ENCODE results near the gene LRRC8D.

DNA sequence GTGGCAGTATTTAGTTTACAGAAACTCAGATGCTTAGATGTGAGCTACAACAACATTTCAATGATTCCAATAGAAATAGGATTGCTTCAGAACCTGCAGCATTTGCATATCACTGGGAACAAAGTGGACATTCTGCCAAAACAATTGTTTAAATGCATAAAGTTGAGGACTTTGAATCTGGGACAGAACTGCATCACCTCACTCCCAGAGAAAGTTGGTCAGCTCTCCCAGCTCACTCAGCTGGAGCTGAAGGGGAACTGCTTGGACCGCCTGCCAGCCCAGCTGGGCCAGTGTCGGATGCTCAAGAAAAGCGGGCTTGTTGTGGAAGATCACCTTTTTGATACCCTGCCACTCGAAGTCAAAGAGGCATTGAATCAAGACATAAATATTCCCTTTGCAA lies 114.4 kb downstream of the LRRC8D start:
- TF ChIP-seq, protein P1, sequence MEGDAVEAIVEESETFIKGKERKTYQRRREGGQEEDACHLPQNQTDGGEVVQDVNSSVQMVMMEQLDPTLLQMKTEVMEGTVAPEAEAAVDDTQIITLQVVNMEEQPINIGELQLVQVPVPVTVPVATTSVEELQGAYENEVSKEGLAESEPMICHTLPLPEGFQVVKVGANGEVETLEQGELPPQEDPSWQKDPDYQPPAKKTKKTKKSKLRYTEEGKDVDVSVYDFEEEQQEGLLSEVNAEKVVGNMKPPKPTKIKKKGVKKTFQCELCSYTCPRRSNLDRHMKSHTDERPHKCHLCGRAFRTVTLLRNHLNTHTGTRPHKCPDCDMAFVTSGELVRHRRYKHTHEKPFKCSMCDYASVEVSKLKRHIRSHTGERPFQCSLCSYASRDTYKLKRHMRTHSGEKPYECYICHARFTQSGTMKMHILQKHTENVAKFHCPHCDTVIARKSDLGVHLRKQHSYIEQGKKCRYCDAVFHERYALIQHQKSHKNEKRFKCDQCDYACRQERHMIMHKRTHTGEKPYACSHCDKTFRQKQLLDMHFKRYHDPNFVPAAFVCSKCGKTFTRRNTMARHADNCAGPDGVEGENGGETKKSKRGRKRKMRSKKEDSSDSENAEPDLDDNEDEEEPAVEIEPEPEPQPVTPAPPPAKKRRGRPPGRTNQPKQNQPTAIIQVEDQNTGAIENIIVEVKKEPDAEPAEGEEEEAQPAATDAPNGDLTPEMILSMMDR (IDR thresholded peaks at IDR 0.05), result no peak
- TF ChIP-seq POLR2A (IDR thresholded peaks at IDR 0.05), result no peak
- TF ChIP-seq EP300 (IDR thresholded peaks at IDR 0.05), result no peak

Measured in stomach (tissue), 4 donors.